Measurements from ENCODE around the gene SART3.

DNA sequence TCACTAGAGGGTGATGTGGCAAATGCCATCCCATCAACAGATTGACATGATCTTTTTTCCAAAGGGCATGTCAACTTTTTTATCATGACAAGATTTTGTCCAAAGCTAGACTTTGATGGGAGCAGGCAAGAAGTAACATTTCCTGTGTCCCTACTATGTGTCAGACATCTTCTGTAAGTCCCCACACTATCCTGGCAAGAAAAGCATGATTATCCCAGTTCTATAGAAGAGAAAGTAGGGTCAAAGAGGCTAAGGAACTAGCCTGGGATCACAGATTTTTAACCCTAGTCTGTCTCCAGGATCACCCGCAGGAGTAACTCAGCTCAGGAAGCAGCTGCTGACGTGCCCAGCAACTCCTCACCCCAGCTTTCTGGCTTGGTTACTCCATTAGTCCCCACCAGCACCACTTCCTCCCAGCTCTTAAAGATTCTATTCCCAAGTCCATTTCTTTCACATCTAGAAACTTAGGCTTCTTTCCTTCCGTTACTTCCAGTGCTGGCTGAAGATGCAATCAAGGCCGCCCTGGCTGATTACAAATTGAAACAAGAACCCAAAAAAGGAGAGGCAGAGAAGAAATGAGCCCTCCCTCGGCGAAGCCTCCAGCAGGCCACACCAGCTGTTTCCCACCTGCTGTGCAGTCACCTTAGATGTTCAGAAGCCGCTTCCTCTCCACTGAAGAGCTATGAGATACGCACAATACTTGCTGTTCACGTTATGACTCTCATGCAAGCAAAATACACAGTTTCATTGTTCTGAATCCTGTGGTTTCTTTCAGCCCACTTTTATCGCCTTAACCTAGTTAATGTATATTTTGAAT, 7.6 kb upstream of the SART3 start:
- TF ChIP-seq CTCF (IDR thresholded peaks at IDR 0.05), result no peak
- no peak for TF ChIP-seq POLR2A (IDR thresholded peaks at IDR 0.05)

All from heart left ventricle (tissue), 13 donors.